ENCODE data around the gene APRT. TPM values are rescaled to one million over a fixed set of nuclear protein-coding genes. Genes with fewer than 3 reads are reported as not detected.
"Not testable (repeated sequence)": the region's sequence is repeated elsewhere in the genome, so short reads cannot be mapped to it uniquely, and the experiment has no call there.

The APRT gene
- total and polyA plus RNA-seq, 10 of the 15 experiments (the other 5 are each of a cell fraction or from before 2014, with no cell fraction given): 30.6 to 495 (median 166) TPM

GRCh38 chr16:88825146-88825545, 13.4 kb upstream of the APRT start:
- no peak for TF ChIP-seq MXI1 (IDR thresholded peaks at IDR 0.05; ENCODE audit: low read depth, low read length)
- no peak for TF ChIP-seq EGR1 (IDR thresholded peaks at IDR 0.05; ENCODE audit: borderline replicate concordance in 1 of 2, low read depth in 2 of 2, low read length in 2 of 2)
- TF ChIP-seq SRF (IDR thresholded peaks at IDR 0.05; ENCODE audit: low read depth in 2 of 2, low read length in 2 of 2): no peak
- no peak for TF ChIP-seq SUZ12 (IDR thresholded peaks at IDR 0.05; ENCODE audit: unreplicated experiment)
- TF ChIP-seq GABPA (IDR thresholded peaks at IDR 0.05; ENCODE audit: low read depth): no peak
- POLR2A ChIA-PET: no interaction called here
- RAD21 ChIA-PET (ENCODE audit: unreplicated experiment): no interaction called here
- intact Hi-C loops (cut with micrococcal nuclease; ENCODE audit: unreplicated experiment): no loop called here
- no peaks in the 10 kb centered on the region for H3K9me3 ChIP-seq (replicated peaks; ENCODE audit: control insufficient read depth, insufficient read depth, low read length)
- H3K27me3 ChIP-seq (replicated peaks in 1 of 2; ENCODE audit: control insufficient read depth in 2 of 2, insufficient read depth in 2 of 2, low read length in 1 of 2): no peaks in the 10 kb centered on the region
- no peak overlapping the region for H3K4me3 ChIP-seq
- in situ Hi-C loops (cut with MboI): no loop called here
- FAIRE-seq (no peak), ATAC-seq (no peak), DNase-seq (ENCODE audit: low read depth, low spot score) (no peak)
- H3K9ac ChIP-seq (ENCODE audit: control insufficient read depth, insufficient read depth, low read length): no peak overlapping the region
- no peaks in the 10 kb centered on the region for H3K79me2 ChIP-seq (ENCODE audit: control insufficient read depth, insufficient read depth, low read length)
- H4K20me1 ChIP-seq (ENCODE audit: control insufficient read depth, insufficient read depth): no peaks in the 10 kb centered on the region
- SMC1A ChIA-PET (ENCODE audit: uncharacterized antibody, unreplicated experiment): no interaction called here
- BruUV-seq (replicated peaks): no TSS peak
- H3K4me1 ChIP-seq (ENCODE audit: control insufficient read depth, insufficient read depth, low read length): no peaks in the 10 kb centered on the region
- H3K36me3 ChIP-seq (ENCODE audit: control insufficient read depth in 2 of 2, insufficient read depth in 2 of 2, low read length in 1 of 2): no peaks in the 10 kb centered on the region
- CTCF ChIA-PET: no interaction called here
- 85% methylated on average over 2 of the region's 12 CpGs for WGBS (ENCODE audit: insufficient coverage, insufficient replicate concordance, low lambda C conversion rate, missing lambda C conversion rate)
- H3K4me2 ChIP-seq (ENCODE audit: control insufficient read depth, insufficient read depth): no peak overlapping the region
- no peak overlapping the region for H3K27ac ChIP-seq (ENCODE audit: control insufficient read depth, insufficient read depth)
- no peak overlapping the region for H2AFZ ChIP-seq (ENCODE audit: control insufficient read depth, low read depth, low read length)

DNA sequence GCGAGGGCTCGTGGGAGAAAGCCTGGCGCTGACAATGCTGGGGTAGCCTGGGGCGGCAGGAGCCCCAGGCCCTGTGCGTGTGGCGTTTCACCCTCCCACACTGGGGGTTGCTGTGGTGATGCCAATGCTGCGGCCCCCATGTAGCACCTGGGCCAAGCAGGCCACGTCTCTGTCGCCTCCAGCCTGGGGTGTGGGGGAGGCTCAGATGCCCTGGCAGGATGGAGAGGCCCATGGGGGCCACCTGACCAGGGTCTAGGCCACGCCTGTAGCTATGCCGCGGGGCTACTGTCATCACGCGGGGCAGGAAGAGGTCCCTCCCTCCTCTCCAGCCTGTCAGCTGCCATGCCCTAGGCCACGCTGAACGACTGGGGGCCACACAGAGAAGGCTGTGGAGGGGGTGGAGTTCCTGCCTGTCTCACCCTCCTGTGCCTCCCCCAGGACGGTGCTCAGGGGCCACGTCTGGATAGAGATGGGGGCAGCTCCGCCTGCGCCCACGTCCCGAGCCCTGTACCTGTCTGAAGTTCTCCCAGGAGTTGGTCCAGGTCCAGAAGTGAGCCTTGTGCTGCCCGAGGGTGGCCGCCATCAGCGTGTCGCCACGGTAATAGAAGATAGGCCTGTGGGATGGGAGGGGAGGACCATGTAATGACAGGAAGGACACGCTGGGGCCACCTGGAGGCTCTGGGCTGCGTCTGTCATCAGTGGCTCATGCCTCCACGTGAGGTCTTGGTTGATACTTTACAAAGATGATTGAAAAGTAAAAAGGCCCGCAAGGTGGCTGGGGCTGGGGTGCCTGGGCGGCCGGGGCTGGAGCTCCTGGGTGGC, 12.7 kb upstream of the APRT start:
- POLR2A ChIA-PET: no interaction called here
- Histone ChIP-seq H3K4me3 (no peak overlapping the region), H4K20me1 (ENCODE audit: control insufficient read depth, insufficient read depth) (no peaks in the 10 kb centered on the region), H3K9me3 (replicated peaks; ENCODE audit: control insufficient read depth, insufficient read depth, low read length) (no peaks in the 10 kb centered on the region), H3K36me3 (ENCODE audit: control insufficient read depth in 2 of 2, insufficient read depth in 2 of 2, low read length in 1 of 2) (no peaks in the 10 kb centered on the region), H3K4me2 (ENCODE audit: control insufficient read depth, insufficient read depth) (no peak overlapping the region), H3K27ac (ENCODE audit: control insufficient read depth, insufficient read depth) (no peak overlapping the region), H3K27me3 (replicated peaks in 1 of 2; ENCODE audit: control insufficient read depth in 2 of 2, insufficient read depth in 2 of 2, low read length in 1 of 2) (no peaks in the 10 kb centered on the region), H2AFZ (ENCODE audit: control insufficient read depth, low read depth, low read length) (no peak overlapping the region), H3K4me1 (ENCODE audit: control insufficient read depth, insufficient read depth, low read length) (no peaks in the 10 kb centered on the region), H3K79me2 (ENCODE audit: control insufficient read depth, insufficient read depth, low read length) (no peaks in the 10 kb centered on the region), H3K9ac (ENCODE audit: control insufficient read depth, insufficient read depth, low read length) (no peak overlapping the region)
- CTCF ChIA-PET: no interaction called here
- no peak for TF ChIP-seq BRCA1 (IDR thresholded peaks at IDR 0.05; ENCODE audit: low read depth, low read length)
- WGBS (ENCODE audit: insufficient coverage, insufficient replicate concordance, low lambda C conversion rate, missing lambda C conversion rate): 78% methylated on average over 32 of the region's 33 CpGs
- in situ Hi-C loops (cut with MboI) (loop anchor here (5.0 kb wide), 1 partner anchor 343 kb away; no protein-coding TSS in a partner anchor), intact Hi-C loops (cut with micrococcal nuclease; ENCODE audit: unreplicated experiment) (no loop called here)
- ATAC-seq (peak; percentile 12; the same call in 1 of the 3 replicates), FAIRE-seq (no peak), DNase-seq (ENCODE audit: low read depth, low spot score) (no peak)
- no TSS peak for BruUV-seq (replicated peaks)
- SMC1A ChIA-PET (ENCODE audit: uncharacterized antibody, unreplicated experiment): no interaction called here
- RAD21 ChIA-PET (ENCODE audit: unreplicated experiment): no interaction called here

DNA sequence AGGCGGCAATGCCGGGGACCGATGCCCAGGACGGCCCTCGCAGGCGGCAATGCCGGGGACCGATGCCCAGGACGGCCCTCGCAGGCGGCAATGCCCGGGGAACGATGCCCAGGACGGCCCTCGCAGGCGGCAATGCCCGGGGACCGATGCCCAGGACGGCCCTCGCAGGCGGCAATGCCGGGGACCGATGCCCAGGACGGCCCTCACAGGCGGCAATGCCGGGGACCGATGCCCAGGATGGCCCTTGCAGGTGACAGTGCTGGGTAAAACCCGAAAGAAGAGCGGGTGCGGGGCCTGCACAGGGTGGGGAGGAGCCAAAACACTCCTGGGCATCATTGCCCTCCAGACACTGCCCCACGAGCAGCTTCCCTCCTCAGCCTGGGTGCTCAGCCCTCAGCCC, 11.9 kb upstream of the APRT start:
- H3K27ac ChIP-seq (ENCODE audit: control insufficient read depth, insufficient read depth); BruUV-seq (replicated peaks); FAIRE-seq; ATAC-seq; H3K36me3 ChIP-seq (ENCODE audit: control insufficient read depth in 2 of 2, insufficient read depth in 2 of 2, low read length in 1 of 2); RAD21 ChIA-PET (ENCODE audit: unreplicated experiment); POLR2A ChIA-PET; intact Hi-C loops (cut with micrococcal nuclease; ENCODE audit: unreplicated experiment); H3K4me2 ChIP-seq (ENCODE audit: control insufficient read depth, insufficient read depth); DNase-seq (ENCODE audit: low read depth, low spot score); H3K9me3 ChIP-seq (replicated peaks; ENCODE audit: control insufficient read depth, insufficient read depth, low read length); H3K4me1 ChIP-seq (ENCODE audit: control insufficient read depth, insufficient read depth, low read length); SMC1A ChIA-PET (ENCODE audit: uncharacterized antibody, unreplicated experiment); H4K20me1 ChIP-seq (ENCODE audit: control insufficient read depth, insufficient read depth); H3K4me3 ChIP-seq; H2AFZ ChIP-seq (ENCODE audit: control insufficient read depth, low read depth, low read length); H3K9ac ChIP-seq (ENCODE audit: control insufficient read depth, insufficient read depth, low read length); H3K79me2 ChIP-seq (ENCODE audit: control insufficient read depth, insufficient read depth, low read length); H3K27me3 ChIP-seq (replicated peaks in 1 of 2; ENCODE audit: control insufficient read depth in 2 of 2, insufficient read depth in 2 of 2, low read length in 1 of 2); CTCF ChIA-PET: not testable (repeated sequence)
- in situ Hi-C loops (cut with MboI): loop anchor here (5.0 kb wide), 1 partner anchor 344 kb away; no protein-coding TSS in a partner anchor
- 87% methylated on average over 16 of the region's 31 CpGs for WGBS (ENCODE audit: insufficient coverage, insufficient replicate concordance, low lambda C conversion rate, missing lambda C conversion rate)

Measured in GM12878 (cell line).